GM19328 (cell line): ENCODE measurements around the gene ARAP3.

Source experiments
- ATAC-seq: cut with Tn5 transposase; IDR thresholded peaks from one replicate; pipeline ENCODE4 v1.9.1; 2021; ENCODE audit warnings: mild to moderate bottlenecking, moderate library complexity; ENCODE audit not compliant: unreplicated experiment

ARAP3 gene

GRCh38 chr5:141672071-141672840, 9.8 kb downstream of the ARAP3 start:
- no peak for ATAC-seq

- no peak for ATAC-seq
Measured at GRCh38 chr5:141669520-141669919, 12.5 kb downstream of the ARAP3 start.

GRCh38 chr5:141668601-141669265, 13.3 kb downstream of the ARAP3 start:
- no peak for ATAC-seq

- no peak for ATAC-seq
Measured at GRCh38 chr5:141665995-141666940, 15.8 kb downstream of the ARAP3 start.

GRCh38 chr5:141664733-141665461, 17.1 kb downstream of the ARAP3 start:
- peak; percentile 73 for ATAC-seq

GRCh38 chr5:141663506-141663905, 18.5 kb downstream of the ARAP3 start:
- ATAC-seq: no peak

GRCh38 chr5:141662028-141662427, 20.0 kb downstream of the ARAP3 start:
- ATAC-seq: no peak

- no peak for ATAC-seq
Measured at GRCh38 chr5:141657937-141658545, 24.0 kb downstream of the ARAP3 start.

- no peak for ATAC-seq
Measured at GRCh38 chr5:141657404-141657803, 24.6 kb downstream of the ARAP3 start.

GRCh38 chr5:141656396-141656795, 25.6 kb downstream of the ARAP3 start:
- ATAC-seq: no peak

- no peak for ATAC-seq
Measured at GRCh38 chr5:141655020-141655419, 27.0 kb downstream of the ARAP3 start.

GRCh38 chr5:141654298-141654697, 27.7 kb downstream of the ARAP3 start:
- ATAC-seq: no peak

GRCh38 chr5:141651728-141652105, 30.3 kb downstream of the ARAP3 start:
- no peak for ATAC-seq

GRCh38 chr5:141650851-141651727, 30.9 kb downstream of the ARAP3 start, which contains the start of gene FCHSD1:
Gene FCHSD1, minus strand, starts transcription at chr5:141651418. Its CDS starts 50 bp downstream, at chr5:141651368.
- ATAC-seq: peak; percentile 95

- ATAC-seq: no peak
Measured at GRCh38 chr5:141649972-141650371, 32.1 kb downstream of the ARAP3 start.

GRCh38 chr5:141649056-141649688, 32.9 kb downstream of the ARAP3 start:
- no peak for ATAC-seq

GRCh38 chr5:141647851-141648250, 34.2 kb downstream of the ARAP3 start:
- no peak for ATAC-seq

- no peak for ATAC-seq
Measured at GRCh38 chr5:141647242-141647641, 34.8 kb downstream of the ARAP3 start.

GRCh38 chr5:141646026-141646425, 36.0 kb downstream of the ARAP3 start:
- ATAC-seq: no peak
